Loucy (cell line): ENCODE measurements around the gene RUNX1.

ENCODE experiments used
- CTCF ChIP-seq: fragments of 200-600 bp; sonication (generic); conservative IDR thresholded peaks from 2 replicates; pipeline ENCODE4 v1.5.1; 2014; ENCODE audit warnings: mild to moderate bottlenecking, antibody characterized with exemption, low read length
- EZH2phosphoT487 ChIP-seq: fragments of 200-600 bp; IDR thresholded peaks from 2 replicates; pipeline ENCODE4 v1.6.1; 2018; ENCODE audit warnings: antibody characterized with exemption, mild to moderate bottlenecking, moderate library complexity, borderline replicate concordance

- TF ChIP-seq CTCF (no peak), EZH2phosphoT487 (no peak)
Observed at GRCh38 chr21:34792504-34793089, 256.5 kb downstream of the RUNX1 start.
